GM12878 (cell line): ENCODE measurements around the gene SPART. TPM values are rescaled to one million over a fixed set of nuclear protein-coding genes. Genes with fewer than 3 reads are reported as not detected.
A peak's percentile ranks its signal among the peaks of the same experiment; 100 is the strongest.

Experiments used
- ATAC-seq: fragments of 200-7000 bp; cut with Tn5 transposase; 3 replicates; pipeline ENCODE4 v1.9.1; 2020; ENCODE audit warnings: mild to moderate bottlenecking, moderate library complexity
- BruUV-seq: library from RNA; stranded (reverse); fragments of 400-500 nt; replicated peaks from 2 replicates; lab custom pipeline; 2021; lab: Mats Ljungman, UMichigan
- CTCF ChIA-PET: fragments of 300-600 bp; sonication (Branson Sonifier 250); formaldehyde crosslinking; extraction: SDS; loops from one replicate; lab custom pipeline; 2021; ENCODE audit warnings: inconsistent platforms; lab: Yijun Ruan, JAX
- POLR2A ChIA-PET: fragments of 350-600 bp; formaldehyde crosslinking; extraction: SDS; loops from one replicate; lab custom pipeline; 2021; ENCODE audit warnings: inconsistent platforms; lab: Charles Lee
- RAD21 ChIA-PET: fragments of 300-600 bp; sonication (Branson Sonifier 250); formaldehyde crosslinking; loops from one replicate; lab custom pipeline; 2023; ENCODE audit warnings: antibody characterized with exemption; ENCODE audit not compliant: unreplicated experiment; lab: Charles Lee
- SMC1A ChIA-PET: fragments of 300-600 bp; sonication (Branson Sonifier 250); formaldehyde crosslinking; loops from one replicate; lab custom pipeline; 2023; ENCODE audit not compliant: unreplicated experiment, uncharacterized antibody; lab: Charles Lee
- DNase-seq: peaks from one replicate; pipeline ENCODE4 v3.0.0-alpha.2; 2011; ENCODE audit warnings: low read depth, low spot score
- FAIRE-seq: peaks from 3 replicates; lab custom pipeline; 2011; peaks lifted over from hg19 to GRCh38; lab: Jason Lieb, UNC
- H2AFZ ChIP-seq: 2 replicates; pipeline ENCODE4 v1.6.0; 2011; ENCODE audit warnings: low read depth, low read length, control low read depth; ENCODE audit not compliant: control insufficient read depth
- H3K27ac ChIP-seq: 2 replicates; pipeline ENCODE4 v1.5.1; 2011; ENCODE audit warnings: control low read depth; ENCODE audit not compliant: control insufficient read depth, insufficient read depth
- H3K27me3 ChIP-seq, 2 experiments: replicated peaks in 1 of 2; 2 replicates each; pipeline versions ENCODE4 v1.6.0 to v1.6.1; 2011; ENCODE audit warnings: low read length in 1 of 2; ENCODE audit not compliant: control insufficient read depth in 2 of 2, insufficient read depth in 2 of 2
- H3K36me3 ChIP-seq, 2 experiments: 2 replicates each; pipeline ENCODE4 v1.5.1; 2011; ENCODE audit warnings: low read length in 1 of 2; ENCODE audit not compliant: control insufficient read depth in 2 of 2, insufficient read depth in 2 of 2
- H3K4me1 ChIP-seq: 2 replicates; pipeline ENCODE4 v1.6.1; 2011; ENCODE audit warnings: mild to moderate bottlenecking, low read length, moderate library complexity, mixed read lengths; ENCODE audit not compliant: control insufficient read depth, insufficient read depth
- H3K4me2 ChIP-seq: 2 replicates; pipeline ENCODE4 v1.6.0; 2011; ENCODE audit warnings: control low read depth; ENCODE audit not compliant: control insufficient read depth, insufficient read depth
- H3K4me3 ChIP-seq: fragments of 200-600 bp; sonication (generic); 2 replicates; pipeline ENCODE4 v1.5.1; 2016
- H3K79me2 ChIP-seq: 2 replicates; pipeline ENCODE4 v1.6.0; 2011; ENCODE audit warnings: low read length; ENCODE audit not compliant: control insufficient read depth, insufficient read depth
- H3K9ac ChIP-seq: 2 replicates; pipeline ENCODE4 v1.8.0; 2011; ENCODE audit warnings: low read length, control low read depth, mixed read lengths; ENCODE audit not compliant: control insufficient read depth, insufficient read depth
- H3K9me3 ChIP-seq: replicated peaks from 3 replicates; pipeline ENCODE4 v1.5.1; 2011; ENCODE audit warnings: mild to moderate bottlenecking, low read length; ENCODE audit not compliant: control insufficient read depth, insufficient read depth
- H4K20me1 ChIP-seq: 2 replicates; pipeline ENCODE4 v1.6.0; 2011; ENCODE audit not compliant: control insufficient read depth, insufficient read depth
- CBFB ChIP-seq: IDR thresholded peaks from 2 replicates; pipeline ENCODE4 v1.6.1; 2016; ENCODE audit warnings: antibody characterized with exemption, low read depth
- CHD1 ChIP-seq: IDR thresholded peaks from 2 replicates; pipeline ENCODE4 v1.6.1; 2012; ENCODE audit warnings: low read depth, low read length, improper control_type of control experiment
- CREM ChIP-seq: IDR thresholded peaks from 2 replicates; pipeline ENCODE4 v1.6.1; 2014; ENCODE audit warnings: antibody characterized with exemption, low read depth
- EED ChIP-seq: sonication (generic); IDR thresholded peaks from 2 replicates; pipeline ENCODE4 v1.6.1; 2016; ENCODE audit warnings: antibody characterized with exemption, low read depth
- EGR1 ChIP-seq, 2 experiments: IDR thresholded peaks; 1 replicate in 1 of 2; 2 replicates in 1 of 2; pipeline ENCODE4 v1.6.1; 2011 to 2012; ENCODE audit warnings: low read depth in 2 of 2, low read length in 2 of 2, borderline replicate concordance in 1 of 2, mild to moderate bottlenecking in 1 of 2, moderate library complexity in 1 of 2
- FOXM1 ChIP-seq: IDR thresholded peaks from 2 replicates; pipeline ENCODE4 v1.6.1; 2012; ENCODE audit warnings: low read depth, mild to moderate bottlenecking, inconsistent platforms, low read length, moderate library complexity
- HDGF ChIP-seq: fragments of 450-650 bp; IDR thresholded peaks from 2 replicates; pipeline ENCODE4 v1.6.1; 2016; ENCODE audit warnings: antibody characterized with exemption
- IRF4 ChIP-seq: IDR thresholded peaks from 2 replicates; pipeline ENCODE4 v1.6.1; 2011; ENCODE audit warnings: low read depth, low read length
- JUNB ChIP-seq: IDR thresholded peaks from 2 replicates; pipeline ENCODE4 v1.6.1; 2016; ENCODE audit warnings: antibody characterized with exemption, mild to moderate bottlenecking
- MEF2A ChIP-seq: IDR thresholded peaks from 2 replicates; pipeline ENCODE4 v1.6.1; 2011; ENCODE audit warnings: low read depth, mild to moderate bottlenecking, low read length, moderate library complexity; ENCODE audit not compliant: insufficient read depth
- NFIC ChIP-seq: IDR thresholded peaks from 2 replicates; pipeline ENCODE4 v1.6.1; 2012; ENCODE audit warnings: low read depth, mild to moderate bottlenecking, inconsistent platforms, low read length, moderate library complexity
- RUNX3 ChIP-seq: IDR thresholded peaks from 2 replicates; pipeline ENCODE4 v1.6.1; 2012; ENCODE audit warnings: low read length, inconsistent platforms
- WGBS: methylation state at CpG from one replicate; pipeline ENCODE4 v1.1.6; 2016; ENCODE audit warnings: low lambda C conversion rate; ENCODE audit not compliant: insufficient replicate concordance, insufficient coverage; ENCODE audit errors: missing lambda C conversion rate; 5-methylcytosine and 5-hydroxymethylcytosine counted together
- in situ Hi-C: fragments of 300-500 bp; cut with MboI; formaldehyde crosslinking; loops from 9 replicates; pipeline ENCODE4 v1.14.3; 2018; ENCODE audit warnings: mixed read lengths
- intact Hi-C: fragments of 100-400 bp; cut with micrococcal nuclease; formaldehyde crosslinking; loops from one replicate; pipeline ENCODE4 v1.14.2; 2022; ENCODE audit not compliant: unreplicated experiment
- polyA plus RNA-seq, 11 experiments: library from polyadenylated mRNA; depleted of rRNA in 4 of 11; unstranded in 6 of 11; stranded (reverse) in 5 of 11; fragments of >200 nt; fragmentation: Nextera tagmentation in 4 of 11; fragmentation: Illumina TruSeq in 1 of 11; extraction: Ambion mirVana in 4 of 11; extraction: Trizol in 1 of 11; gene quantifications; 1 replicate in 1 of 11; 2 replicates in 10 of 11; pipeline versions ENCODE4 v1.2.1 to v1.2.3, GENCODE V29; 2011 to 2016; ENCODE audit warnings: inconsistent platforms in 2 of 11, missing spikeins in 2 of 11, low read depth in 1 of 11
- total RNA-seq, 4 experiments: library from RNA; depleted of rRNA in 3 of 4; stranded (reverse); fragments of >200 nt in 3 of 4; fragmentation: Illumina TruSeq in 1 of 4; extraction: Trizol in 1 of 4; gene quantifications; 2 replicates each; pipeline versions ENCODE4 v1.2.1 to v1.2.3, GENCODE V29; 2013 to 2021
- TF ChIP-seq, protein P1 (sequence below): IDR thresholded peaks from 2 replicates; pipeline ENCODE4 v1.6.1; 2012; ENCODE audit warnings: low read length, inconsistent platforms
- TF ChIP-seq, protein P2 (sequence below): fragments of 450-650 bp; IDR thresholded peaks from 2 replicates; pipeline ENCODE4 v1.6.1; 2017; ENCODE audit warnings: mild to moderate bottlenecking, moderate library complexity
- TF ChIP-seq, protein P3 (sequence below), 3 experiments: IDR thresholded peaks in 2 of 3; conservative IDR thresholded peaks in 1 of 3; 2 replicates each; pipeline ENCODE4 v1.5.1; 2011; ENCODE audit warnings: low read depth in 3 of 3, low read length in 3 of 3, mild to moderate bottlenecking in 3 of 3, control low read depth in 2 of 3, moderate library complexity in 2 of 3, inconsistent platforms in 1 of 3, mixed read lengths in 1 of 3; ENCODE audit not compliant: control insufficient read depth in 2 of 3, insufficient read depth in 1 of 3; ENCODE audit errors: extremely low read depth in 1 of 3

The SPART gene
- total and polyA plus RNA-seq, 10 of the 15 experiments (the other 5 are each of a cell fraction or from before 2014, with no cell fraction given): 17.6 to 74.6 (median 42.1) TPM

DNA sequence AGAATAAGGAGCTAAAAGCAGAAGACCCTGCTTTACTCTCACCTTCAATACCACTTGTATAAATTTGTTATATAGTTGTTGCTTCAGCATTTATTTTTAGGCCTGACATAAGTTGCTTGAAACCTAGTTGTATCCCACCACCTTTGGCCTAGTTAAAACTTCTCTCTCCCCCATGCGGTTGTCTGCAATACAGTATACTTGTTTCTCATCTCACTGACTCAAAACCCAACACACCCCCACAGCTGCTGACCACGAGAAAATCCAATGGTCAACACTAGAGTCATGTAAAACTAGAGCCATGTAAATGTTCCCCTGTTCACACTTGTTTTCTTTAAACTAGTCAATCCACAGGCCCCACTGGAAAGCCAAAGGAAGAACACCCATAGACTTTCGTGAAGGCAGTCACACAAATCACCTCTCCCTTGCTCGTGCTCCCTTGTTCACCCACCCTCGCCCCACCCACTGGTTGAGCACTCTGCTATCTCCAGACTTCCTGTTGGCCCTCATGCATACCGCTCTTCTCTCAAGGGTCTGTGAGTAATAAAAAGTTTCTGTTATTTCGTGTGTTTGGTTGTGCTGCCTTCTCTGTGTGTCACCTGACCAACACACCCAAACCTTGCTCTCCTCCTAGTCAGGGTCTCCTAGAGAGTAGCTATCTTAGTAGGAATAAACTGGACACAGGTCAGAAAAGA is 35.6 kb downstream of the SPART start:
- Histone ChIP-seq H3K4me1 (no peaks in the 10 kb centered on the region), H2AFZ (no peak overlapping the region), H3K27me3 (no peaks in the 10 kb centered on the region), H3K79me2 (no peaks in the 10 kb centered on the region), H3K4me2 (no peak overlapping the region), H3K27ac (no peak overlapping the region)
- DNase-seq (no peak), ATAC-seq (peak; percentile 91), FAIRE-seq (no peak)
- ChIA-PET CTCF (interaction anchor here (1.0 to 1.2 kb wide), 2 partner anchors 12 to 15 kb away, joined by 3 to 4 read pairs; no protein-coding TSS in a partner anchor), SMC1A (no interaction called here), POLR2A (interaction anchor here (0.6 kb wide), 1 partner anchor 13 kb away, joined by 3 read pairs; the partner anchor contains the start of gene CCDC169)
- WGBS: 0% methylated on average over 7 of the region's 7 CpGs
- peak; percentile 70 for TF ChIP-seq CREM
- peak; percentile 64; the same call in 1 of the 2 replicates for TF ChIP-seq CBFB
- peak; percentile 89 for TF ChIP-seq RUNX3
- TF ChIP-seq, protein P1, sequence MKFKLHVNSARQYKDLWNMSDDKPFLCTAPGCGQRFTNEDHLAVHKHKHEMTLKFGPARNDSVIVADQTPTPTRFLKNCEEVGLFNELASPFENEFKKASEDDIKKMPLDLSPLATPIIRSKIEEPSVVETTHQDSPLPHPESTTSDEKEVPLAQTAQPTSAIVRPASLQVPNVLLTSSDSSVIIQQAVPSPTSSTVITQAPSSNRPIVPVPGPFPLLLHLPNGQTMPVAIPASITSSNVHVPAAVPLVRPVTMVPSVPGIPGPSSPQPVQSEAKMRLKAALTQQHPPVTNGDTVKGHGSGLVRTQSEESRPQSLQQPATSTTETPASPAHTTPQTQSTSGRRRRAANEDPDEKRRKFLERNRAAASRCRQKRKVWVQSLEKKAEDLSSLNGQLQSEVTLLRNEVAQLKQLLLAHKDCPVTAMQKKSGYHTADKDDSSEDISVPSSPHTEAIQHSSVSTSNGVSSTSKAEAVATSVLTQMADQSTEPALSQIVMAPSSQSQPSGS: peak; percentile 46; the same call in 1 of the 2 replicates
- peak; percentile 43; the same call in 1 of the 2 replicates for TF ChIP-seq FOXM1
- TF ChIP-seq, protein P2, sequence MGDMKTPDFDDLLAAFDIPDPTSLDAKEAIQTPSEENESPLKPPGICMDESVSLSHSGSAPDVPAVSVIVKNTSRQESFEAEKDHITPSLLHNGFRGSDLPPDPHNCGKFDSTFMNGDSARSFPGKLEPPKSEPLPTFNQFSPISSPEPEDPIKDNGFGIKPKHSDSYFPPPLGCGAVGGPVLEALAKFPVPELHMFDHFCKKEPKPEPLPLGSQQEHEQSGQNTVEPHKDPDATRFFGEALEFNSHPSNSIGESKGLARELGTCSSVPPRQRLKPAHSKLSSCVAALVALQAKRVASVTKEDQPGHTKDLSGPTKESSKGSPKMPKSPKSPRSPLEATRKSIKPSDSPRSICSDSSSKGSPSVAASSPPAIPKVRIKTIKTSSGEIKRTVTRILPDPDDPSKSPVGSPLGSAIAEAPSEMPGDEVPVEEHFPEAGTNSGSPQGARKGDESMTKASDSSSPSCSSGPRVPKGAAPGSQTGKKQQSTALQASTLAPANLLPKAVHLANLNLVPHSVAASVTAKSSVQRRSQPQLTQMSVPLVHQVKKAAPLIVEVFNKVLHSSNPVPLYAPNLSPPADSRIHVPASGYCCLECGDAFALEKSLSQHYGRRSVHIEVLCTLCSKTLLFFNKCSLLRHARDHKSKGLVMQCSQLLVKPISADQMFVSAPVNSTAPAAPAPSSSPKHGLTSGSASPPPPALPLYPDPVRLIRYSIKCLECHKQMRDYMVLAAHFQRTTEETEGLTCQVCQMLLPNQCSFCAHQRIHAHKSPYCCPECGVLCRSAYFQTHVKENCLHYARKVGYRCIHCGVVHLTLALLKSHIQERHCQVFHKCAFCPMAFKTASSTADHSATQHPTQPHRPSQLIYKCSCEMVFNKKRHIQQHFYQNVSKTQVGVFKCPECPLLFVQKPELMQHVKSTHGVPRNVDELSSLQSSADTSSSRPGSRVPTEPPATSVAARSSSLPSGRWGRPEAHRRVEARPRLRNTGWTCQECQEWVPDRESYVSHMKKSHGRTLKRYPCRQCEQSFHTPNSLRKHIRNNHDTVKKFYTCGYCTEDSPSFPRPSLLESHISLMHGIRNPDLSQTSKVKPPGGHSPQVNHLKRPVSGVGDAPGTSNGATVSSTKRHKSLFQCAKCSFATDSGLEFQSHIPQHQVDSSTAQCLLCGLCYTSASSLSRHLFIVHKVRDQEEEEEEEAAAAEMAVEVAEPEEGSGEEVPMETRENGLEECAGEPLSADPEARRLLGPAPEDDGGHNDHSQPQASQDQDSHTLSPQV: no peak
- peak; percentile 83; the same call in 1 of the 2 replicates for TF ChIP-seq IRF4
- TF ChIP-seq JUNB: peak; percentile 83
- peak; percentile 60; the same call in 1 of the 2 replicates for TF ChIP-seq MEF2A
- TF ChIP-seq CHD1: no peak
- peak in 1 of 2 experiments; percentile 66; a peak in 1 of 3 replicates for TF ChIP-seq EGR1 (IDR thresholded peaks at IDR 0.05; ENCODE audit: borderline replicate concordance in 1 of 2, low read depth in 2 of 2, low read length in 2 of 2)
- 0 out of 2 replicates have a peak, but pooled peaks have one; percentile 25 for TF ChIP-seq EED
- peak; percentile 72; the same call in 1 of the 2 replicates for TF ChIP-seq NFIC
- no peak for TF ChIP-seq HDGF
- TF ChIP-seq, protein P3, sequence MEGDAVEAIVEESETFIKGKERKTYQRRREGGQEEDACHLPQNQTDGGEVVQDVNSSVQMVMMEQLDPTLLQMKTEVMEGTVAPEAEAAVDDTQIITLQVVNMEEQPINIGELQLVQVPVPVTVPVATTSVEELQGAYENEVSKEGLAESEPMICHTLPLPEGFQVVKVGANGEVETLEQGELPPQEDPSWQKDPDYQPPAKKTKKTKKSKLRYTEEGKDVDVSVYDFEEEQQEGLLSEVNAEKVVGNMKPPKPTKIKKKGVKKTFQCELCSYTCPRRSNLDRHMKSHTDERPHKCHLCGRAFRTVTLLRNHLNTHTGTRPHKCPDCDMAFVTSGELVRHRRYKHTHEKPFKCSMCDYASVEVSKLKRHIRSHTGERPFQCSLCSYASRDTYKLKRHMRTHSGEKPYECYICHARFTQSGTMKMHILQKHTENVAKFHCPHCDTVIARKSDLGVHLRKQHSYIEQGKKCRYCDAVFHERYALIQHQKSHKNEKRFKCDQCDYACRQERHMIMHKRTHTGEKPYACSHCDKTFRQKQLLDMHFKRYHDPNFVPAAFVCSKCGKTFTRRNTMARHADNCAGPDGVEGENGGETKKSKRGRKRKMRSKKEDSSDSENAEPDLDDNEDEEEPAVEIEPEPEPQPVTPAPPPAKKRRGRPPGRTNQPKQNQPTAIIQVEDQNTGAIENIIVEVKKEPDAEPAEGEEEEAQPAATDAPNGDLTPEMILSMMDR (IDR thresholded peaks at IDR 0.05 in 2 of 3, conservative IDR thresholded peaks at IDR 0.05 in 1 of 3; ENCODE audit: control insufficient read depth in 2 of 3, extremely low read depth in 1 of 3, insufficient read depth in 1 of 3, low read depth in 3 of 3, low read length in 3 of 3): no peak
- TF ChIP-seq, all 136 proteins: peak for 11
- H3K36me3 ChIP-seq: peaks cover 0 to 1% of the 10 kb centered on the region in 2 experiments; a peak in 1 of 4 replicates
- intact Hi-C loops: no loop called here
- no peaks in the 10 kb centered on the region for H4K20me1 ChIP-seq
- RAD21 ChIA-PET: no interaction called here
- in situ Hi-C loops: no loop called here
- H3K9me3 ChIP-seq: no peaks in the 10 kb centered on the region
- BruUV-seq: no TSS peak
- H3K4me3 ChIP-seq: no peak overlapping the region
- no peak overlapping the region for H3K9ac ChIP-seq
